ENCODE data around the gene ESR1. TPM values are rescaled to one million over a fixed set of nuclear protein-coding genes. Genes with fewer than 3 reads are reported as not detected.

The ESR1 gene
- total RNA-seq, 1 experiment from 2014 or later, result 0.98 TPM

DNA sequence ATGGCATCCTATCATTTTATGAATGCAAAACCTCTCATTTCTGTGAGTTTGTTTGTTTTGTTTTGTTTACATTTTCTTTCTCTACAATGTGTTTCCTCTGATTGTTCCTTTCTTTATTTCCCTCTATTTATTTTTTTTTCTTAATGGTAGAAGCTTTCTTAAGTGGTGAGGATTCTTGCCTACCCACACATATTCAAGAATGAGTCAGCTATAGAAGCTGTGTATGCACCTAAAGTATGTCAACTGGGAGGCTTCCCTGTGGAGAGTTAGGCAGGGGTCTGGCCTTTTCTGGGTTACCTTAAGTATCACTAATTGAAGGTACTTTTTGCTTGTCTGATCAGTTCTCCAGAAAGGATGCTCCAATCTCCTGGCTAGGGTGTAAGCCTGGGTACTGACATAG, 354.0 kb downstream of the ESR1 start (continued):
- TF ChIP-seq TEAD1 (CRISPR knock-in tag; IDR thresholded peaks at IDR 0.05), result no peak
- TF ChIP-seq, protein P1, sequence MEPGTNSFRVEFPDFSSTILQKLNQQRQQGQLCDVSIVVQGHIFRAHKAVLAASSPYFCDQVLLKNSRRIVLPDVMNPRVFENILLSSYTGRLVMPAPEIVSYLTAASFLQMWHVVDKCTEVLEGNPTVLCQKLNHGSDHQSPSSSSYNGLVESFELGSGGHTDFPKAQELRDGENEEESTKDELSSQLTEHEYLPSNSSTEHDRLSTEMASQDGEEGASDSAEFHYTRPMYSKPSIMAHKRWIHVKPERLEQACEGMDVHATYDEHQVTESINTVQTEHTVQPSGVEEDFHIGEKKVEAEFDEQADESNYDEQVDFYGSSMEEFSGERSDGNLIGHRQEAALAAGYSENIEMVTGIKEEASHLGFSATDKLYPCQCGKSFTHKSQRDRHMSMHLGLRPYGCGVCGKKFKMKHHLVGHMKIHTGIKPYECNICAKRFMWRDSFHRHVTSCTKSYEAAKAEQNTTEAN (CRISPR knock-in tag; IDR thresholded peaks at IDR 0.05), result no peak
- TF ChIP-seq ZNF423 (CRISPR knock-in tag; IDR thresholded peaks at IDR 0.05), result no peak
- TF ChIP-seq CBFB (CRISPR knock-in tag; IDR thresholded peaks at IDR 0.05; ENCODE audit: low read depth), result no peak
- TF ChIP-seq, protein P2, sequence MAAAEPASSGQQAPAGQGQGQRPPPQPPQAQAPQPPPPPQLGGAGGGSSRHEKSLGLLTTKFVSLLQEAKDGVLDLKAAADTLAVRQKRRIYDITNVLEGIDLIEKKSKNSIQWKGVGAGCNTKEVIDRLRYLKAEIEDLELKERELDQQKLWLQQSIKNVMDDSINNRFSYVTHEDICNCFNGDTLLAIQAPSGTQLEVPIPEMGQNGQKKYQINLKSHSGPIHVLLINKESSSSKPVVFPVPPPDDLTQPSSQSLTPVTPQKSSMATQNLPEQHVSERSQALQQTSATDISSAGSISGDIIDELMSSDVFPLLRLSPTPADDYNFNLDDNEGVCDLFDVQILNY (CRISPR knock-in tag; IDR thresholded peaks at IDR 0.05), result no peak
- TF ChIP-seq EMX1 (CRISPR knock-in tag; IDR thresholded peaks at IDR 0.05), result no peak
- TF ChIP-seq HMGA2 (CRISPR knock-in tag; IDR thresholded peaks at IDR 0.05), result no peak
- TF ChIP-seq, protein P3, sequence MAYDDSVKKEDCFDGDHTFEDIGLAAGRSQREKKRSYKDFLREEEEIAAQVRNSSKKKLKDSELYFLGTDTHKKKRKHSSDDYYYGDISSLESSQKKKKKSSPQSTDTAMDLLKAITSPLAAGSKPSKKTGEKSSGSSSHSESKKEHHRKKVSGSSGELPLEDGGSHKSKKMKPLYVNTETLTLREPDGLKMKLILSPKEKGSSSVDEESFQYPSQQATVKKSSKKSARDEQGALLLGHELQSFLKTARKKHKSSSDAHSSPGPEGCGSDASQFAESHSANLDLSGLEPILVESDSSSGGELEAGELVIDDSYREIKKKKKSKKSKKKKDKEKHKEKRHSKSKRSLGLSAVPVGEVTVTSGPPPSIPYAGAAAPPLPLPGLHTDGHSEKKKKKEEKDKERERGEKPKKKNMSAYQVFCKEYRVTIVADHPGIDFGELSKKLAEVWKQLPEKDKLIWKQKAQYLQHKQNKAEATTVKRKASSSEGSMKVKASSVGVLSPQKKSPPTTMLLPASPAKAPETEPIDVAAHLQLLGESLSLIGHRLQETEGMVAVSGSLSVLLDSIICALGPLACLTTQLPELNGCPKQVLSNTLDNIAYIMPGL (CRISPR knock-in tag; IDR thresholded peaks at IDR 0.05), result no peak
- TF ChIP-seq STAT6 (CRISPR knock-in tag; conservative IDR thresholded peaks at IDR 0.05; ENCODE audit: low read depth), result no peak
- no peak for TF ChIP-seq ZNF281 (CRISPR knock-in tag; IDR thresholded peaks at IDR 0.05)
- TF ChIP-seq NFE2L1 (CRISPR knock-in tag; IDR thresholded peaks at IDR 0.05), result no peak
- TF ChIP-seq NR2C2 (CRISPR knock-in tag; IDR thresholded peaks at IDR 0.05), result no peak
- no peak for TF ChIP-seq MXD4 (CRISPR knock-in tag; IDR thresholded peaks at IDR 0.05; ENCODE audit: borderline replicate concordance)

- Mint-ChIP-seq H3K27ac (no peak overlapping the region), H3K4me3 (no peak overlapping the region), H3K36me3 (no peaks in the 10 kb centered on the region), H3K27me3 (ENCODE audit: low read depth) (no peaks in the 10 kb centered on the region), H3K4me1 (peaks cover 11% of the 10 kb centered on the region; the same call in 1 of the 2 replicates), H3K9me3 (no peaks in the 10 kb centered on the region)
- ChIA-PET CTCF (interaction anchor here (0.8 to 1.0 kb wide), 3 partner anchors 9 to 108 kb away, joined by 3 to 4 read pairs (median 4); no protein-coding TSS in a partner anchor), POLR2A (no interaction called here)
- TF ChIP-seq ZNF263 (CRISPR knock-in tag; IDR thresholded peaks at IDR 0.05; ENCODE audit: low read depth) (no peak), MLX (CRISPR knock-in tag; IDR thresholded peaks at IDR 0.05) (no peak), GABPB1 (CRISPR knock-in tag; IDR thresholded peaks at IDR 0.05) (no peak), ESRRA (CRISPR knock-in tag; IDR thresholded peaks at IDR 0.05; ENCODE audit: borderline replicate concordance) (no peak), NR1H2 (CRISPR knock-in tag; IDR thresholded peaks at IDR 0.05) (no peak), PRRX2 (CRISPR knock-in tag; IDR thresholded peaks at IDR 0.05) (no peak), MAX (CRISPR knock-in tag; IDR thresholded peaks at IDR 0.05) (no peak), ATF2 (CRISPR knock-in tag; IDR thresholded peaks at IDR 0.05; ENCODE audit: borderline replicate concordance, low read depth) (no peak)
- TF ChIP-seq, protein P1 (CRISPR knock-in tag; IDR thresholded peaks at IDR 0.05), result no peak
- ATAC-seq, result no peak
- no peak for DNase-seq (ENCODE audit: low spot score)
Observed at GRCh38 chr6:152164957-152165356, 357.5 kb downstream of the ESR1 start.
